PC-9 (cell line): ENCODE data around the gene SRSF1.

Source experiments
- EZH2 ChIP-seq: fragments of 200-600 bp; sonication (generic); IDR thresholded peaks from 2 replicates; pipeline ENCODE4 v1.8.0; 2017; ENCODE audit warnings: antibody characterized with exemption, low read depth
- TF ChIP-seq, protein P1 (sequence below): fragments of 200-600 bp; sonication (generic); conservative IDR thresholded peaks from 2 replicates; pipeline ENCODE4 v1.6.1; 2017; ENCODE audit warnings: mixed run types, antibody characterized with exemption, mild to moderate bottlenecking, moderate library complexity

DNA sequence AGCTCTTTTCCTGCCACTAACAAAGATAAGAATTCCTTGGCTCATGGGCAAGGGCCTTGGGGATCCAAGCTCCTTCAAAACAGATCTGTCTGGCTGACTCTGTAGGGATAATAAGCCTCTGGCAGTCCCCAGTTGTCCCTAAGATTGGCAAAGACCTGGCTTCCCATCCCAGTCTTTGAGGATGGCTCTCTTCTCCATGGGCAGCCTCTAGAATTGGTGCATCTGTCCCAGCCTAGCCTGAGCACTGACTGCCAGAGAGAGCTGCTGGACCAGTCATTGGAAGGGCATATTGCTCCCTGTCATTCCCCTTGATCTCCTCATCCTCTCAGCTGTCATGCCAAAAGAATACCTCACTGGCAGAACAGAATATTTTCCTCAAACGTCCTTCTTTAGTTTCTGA is 38.6 kb downstream of the SRSF1 start:
- TF ChIP-seq, protein P1, sequence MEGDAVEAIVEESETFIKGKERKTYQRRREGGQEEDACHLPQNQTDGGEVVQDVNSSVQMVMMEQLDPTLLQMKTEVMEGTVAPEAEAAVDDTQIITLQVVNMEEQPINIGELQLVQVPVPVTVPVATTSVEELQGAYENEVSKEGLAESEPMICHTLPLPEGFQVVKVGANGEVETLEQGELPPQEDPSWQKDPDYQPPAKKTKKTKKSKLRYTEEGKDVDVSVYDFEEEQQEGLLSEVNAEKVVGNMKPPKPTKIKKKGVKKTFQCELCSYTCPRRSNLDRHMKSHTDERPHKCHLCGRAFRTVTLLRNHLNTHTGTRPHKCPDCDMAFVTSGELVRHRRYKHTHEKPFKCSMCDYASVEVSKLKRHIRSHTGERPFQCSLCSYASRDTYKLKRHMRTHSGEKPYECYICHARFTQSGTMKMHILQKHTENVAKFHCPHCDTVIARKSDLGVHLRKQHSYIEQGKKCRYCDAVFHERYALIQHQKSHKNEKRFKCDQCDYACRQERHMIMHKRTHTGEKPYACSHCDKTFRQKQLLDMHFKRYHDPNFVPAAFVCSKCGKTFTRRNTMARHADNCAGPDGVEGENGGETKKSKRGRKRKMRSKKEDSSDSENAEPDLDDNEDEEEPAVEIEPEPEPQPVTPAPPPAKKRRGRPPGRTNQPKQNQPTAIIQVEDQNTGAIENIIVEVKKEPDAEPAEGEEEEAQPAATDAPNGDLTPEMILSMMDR: no peak
- no peak for TF ChIP-seq EZH2
